GM12878 (cell line): Measurements from ENCODE around the gene FBXL7. TPM values are rescaled to one million over a fixed set of nuclear protein-coding genes. Genes with fewer than 3 reads are reported as not detected.

Source experiments
- ATAC-seq: fragments of 200-7000 bp; cut with Tn5 transposase; 3 replicates; pipeline ENCODE4 v1.9.1; 2020; ENCODE audit warnings: mild to moderate bottlenecking, moderate library complexity
- BruUV-seq: library from RNA; stranded (reverse); fragments of 400-500 nt; replicated peaks from 2 replicates; lab custom pipeline; 2021; lab: Mats Ljungman, UMichigan
- CTCF ChIA-PET: fragments of 300-600 bp; sonication (Branson Sonifier 250); formaldehyde crosslinking; extraction: SDS; loops from one replicate; lab custom pipeline; 2021; ENCODE audit warnings: inconsistent platforms; lab: Yijun Ruan, JAX
- POLR2A ChIA-PET: fragments of 350-600 bp; formaldehyde crosslinking; extraction: SDS; loops from one replicate; lab custom pipeline; 2021; ENCODE audit warnings: inconsistent platforms; lab: Charles Lee
- RAD21 ChIA-PET: fragments of 300-600 bp; sonication (Branson Sonifier 250); formaldehyde crosslinking; loops from one replicate; lab custom pipeline; 2023; ENCODE audit warnings: antibody characterized with exemption; ENCODE audit not compliant: unreplicated experiment; lab: Charles Lee
- SMC1A ChIA-PET: fragments of 300-600 bp; sonication (Branson Sonifier 250); formaldehyde crosslinking; loops from one replicate; lab custom pipeline; 2023; ENCODE audit not compliant: unreplicated experiment, uncharacterized antibody; lab: Charles Lee
- DNase-seq: peaks from one replicate; pipeline ENCODE4 v3.0.0-alpha.2; 2011; ENCODE audit warnings: low read depth, low spot score
- FAIRE-seq: peaks from 3 replicates; lab custom pipeline; 2011; peaks lifted over from hg19 to GRCh38; lab: Jason Lieb, UNC
- H2AFZ ChIP-seq: 2 replicates; pipeline ENCODE4 v1.6.0; 2011; ENCODE audit warnings: low read depth, low read length, control low read depth; ENCODE audit not compliant: control insufficient read depth
- H3K27ac ChIP-seq: 2 replicates; pipeline ENCODE4 v1.5.1; 2011; ENCODE audit warnings: control low read depth; ENCODE audit not compliant: control insufficient read depth, insufficient read depth
- H3K27me3 ChIP-seq, 2 experiments: replicated peaks in 1 of 2; 2 replicates each; pipeline versions ENCODE4 v1.6.0 to v1.6.1; 2011; ENCODE audit warnings: low read length in 1 of 2; ENCODE audit not compliant: control insufficient read depth in 2 of 2, insufficient read depth in 2 of 2
- H3K36me3 ChIP-seq, 2 experiments: 2 replicates each; pipeline ENCODE4 v1.5.1; 2011; ENCODE audit warnings: low read length in 1 of 2; ENCODE audit not compliant: control insufficient read depth in 2 of 2, insufficient read depth in 2 of 2
- H3K4me1 ChIP-seq: 2 replicates; pipeline ENCODE4 v1.6.1; 2011; ENCODE audit warnings: mild to moderate bottlenecking, low read length, moderate library complexity, mixed read lengths; ENCODE audit not compliant: control insufficient read depth, insufficient read depth
- H3K4me2 ChIP-seq: 2 replicates; pipeline ENCODE4 v1.6.0; 2011; ENCODE audit warnings: control low read depth; ENCODE audit not compliant: control insufficient read depth, insufficient read depth
- H3K4me3 ChIP-seq: fragments of 200-600 bp; sonication (generic); 2 replicates; pipeline ENCODE4 v1.5.1; 2016
- H3K79me2 ChIP-seq: 2 replicates; pipeline ENCODE4 v1.6.0; 2011; ENCODE audit warnings: low read length; ENCODE audit not compliant: control insufficient read depth, insufficient read depth
- H3K9ac ChIP-seq: 2 replicates; pipeline ENCODE4 v1.8.0; 2011; ENCODE audit warnings: low read length, control low read depth, mixed read lengths; ENCODE audit not compliant: control insufficient read depth, insufficient read depth
- H3K9me3 ChIP-seq: replicated peaks from 3 replicates; pipeline ENCODE4 v1.5.1; 2011; ENCODE audit warnings: mild to moderate bottlenecking, low read length; ENCODE audit not compliant: control insufficient read depth, insufficient read depth
- H4K20me1 ChIP-seq: 2 replicates; pipeline ENCODE4 v1.6.0; 2011; ENCODE audit not compliant: control insufficient read depth, insufficient read depth
- ATF2 ChIP-seq: IDR thresholded peaks from 2 replicates; pipeline ENCODE4 v1.6.1; 2012; ENCODE audit warnings: low read length, inconsistent platforms
- BACH1 ChIP-seq: fragments of 450-650 bp; IDR thresholded peaks from 2 replicates; pipeline ENCODE4 v1.6.1; 2017; ENCODE audit warnings: mild to moderate bottlenecking, borderline replicate concordance
- CREB1 ChIP-seq: IDR thresholded peaks from 2 replicates; pipeline ENCODE4 v1.6.1; 2012; ENCODE audit warnings: low read depth, mild to moderate bottlenecking, inconsistent platforms
- EED ChIP-seq: sonication (generic); IDR thresholded peaks from 2 replicates; pipeline ENCODE4 v1.6.1; 2016; ENCODE audit warnings: antibody characterized with exemption, low read depth
- GATAD2B ChIP-seq: fragments of 450-650 bp; conservative IDR thresholded peaks from 2 replicates; pipeline ENCODE4 v1.6.1; 2017; ENCODE audit warnings: low read depth, mild to moderate bottlenecking, moderate library complexity
- IKZF1 ChIP-seq: fragments of 450-650 bp; conservative IDR thresholded peaks from 2 replicates; pipeline ENCODE4 v1.6.1; 2017; ENCODE audit warnings: antibody characterized with exemption, mild to moderate bottlenecking
- IRF5 ChIP-seq: fragments of 450-650 bp; IDR thresholded peaks from 2 replicates; pipeline ENCODE4 v1.6.1; 2017; ENCODE audit warnings: borderline replicate concordance
- JUNB ChIP-seq: IDR thresholded peaks from 2 replicates; pipeline ENCODE4 v1.6.1; 2016; ENCODE audit warnings: antibody characterized with exemption, mild to moderate bottlenecking
- JUND ChIP-seq: IDR thresholded peaks from 2 replicates; pipeline ENCODE4 v1.6.1; 2012; ENCODE audit warnings: low read depth, mild to moderate bottlenecking, low read length, improper control_type of control experiment, moderate library complexity
- KLF5 ChIP-seq: fragments of 450-650 bp; IDR thresholded peaks from 2 replicates; pipeline ENCODE4 v1.6.1; 2014; ENCODE audit warnings: mild to moderate bottlenecking; ENCODE audit not compliant: partially characterized antibody
- LARP7 ChIP-seq: fragments of 450-650 bp; IDR thresholded peaks from 2 replicates; pipeline ENCODE4 v1.6.1; 2017; ENCODE audit warnings: mild to moderate bottlenecking
- MEF2A ChIP-seq: IDR thresholded peaks from 2 replicates; pipeline ENCODE4 v1.6.1; 2011; ENCODE audit warnings: low read depth, mild to moderate bottlenecking, low read length, moderate library complexity; ENCODE audit not compliant: insufficient read depth
- MYB ChIP-seq: fragments of 150-350 bp; IDR thresholded peaks from 2 replicates; pipeline ENCODE4 v1.6.1; 2014; ENCODE audit warnings: mild to moderate bottlenecking, low read depth, low read length, borderline replicate concordance
- NBN ChIP-seq: fragments of 450-650 bp; IDR thresholded peaks from 2 replicates; pipeline ENCODE4 v1.6.1; 2016
- RELA ChIP-seq: fragments of 450-650 bp; IDR thresholded peaks from 2 replicates; pipeline ENCODE4 v1.8.0; 2014; ENCODE audit warnings: borderline replicate concordance; ENCODE audit not compliant: partially characterized antibody
- SMAD5 ChIP-seq: IDR thresholded peaks from 2 replicates; pipeline ENCODE4 v1.6.1; 2016; ENCODE audit warnings: antibody characterized with exemption, low read depth
- YBX1 ChIP-seq: fragments of 450-650 bp; IDR thresholded peaks from 2 replicates; pipeline ENCODE4 v1.6.1; 2016; ENCODE audit warnings: antibody characterized with exemption
- WGBS: methylation state at CpG from one replicate; pipeline ENCODE4 v1.1.6; 2016; ENCODE audit warnings: low lambda C conversion rate; ENCODE audit not compliant: insufficient replicate concordance, insufficient coverage; ENCODE audit errors: missing lambda C conversion rate; 5-methylcytosine and 5-hydroxymethylcytosine counted together
- in situ Hi-C: fragments of 300-500 bp; cut with MboI; formaldehyde crosslinking; loops from 9 replicates; pipeline ENCODE4 v1.14.3; 2018; ENCODE audit warnings: mixed read lengths
- intact Hi-C: fragments of 100-400 bp; cut with micrococcal nuclease; formaldehyde crosslinking; loops from one replicate; pipeline ENCODE4 v1.14.2; 2022; ENCODE audit not compliant: unreplicated experiment
- polyA plus RNA-seq, 11 experiments: library from polyadenylated mRNA; depleted of rRNA in 4 of 11; unstranded in 6 of 11; stranded (reverse) in 5 of 11; fragments of >200 nt; fragmentation: Nextera tagmentation in 4 of 11; fragmentation: Illumina TruSeq in 1 of 11; extraction: Ambion mirVana in 4 of 11; extraction: Trizol in 1 of 11; gene quantifications; 1 replicate in 1 of 11; 2 replicates in 10 of 11; pipeline versions ENCODE4 v1.2.1 to v1.2.3, GENCODE V29; 2011 to 2016; ENCODE audit warnings: inconsistent platforms in 2 of 11, missing spikeins in 2 of 11, low read depth in 1 of 11
- total RNA-seq, 4 experiments: library from RNA; depleted of rRNA in 3 of 4; stranded (reverse); fragments of >200 nt in 3 of 4; fragmentation: Illumina TruSeq in 1 of 4; extraction: Trizol in 1 of 4; gene quantifications; 2 replicates each; pipeline versions ENCODE4 v1.2.1 to v1.2.3, GENCODE V29; 2013 to 2021
- TF ChIP-seq, protein P1 (sequence below): IDR thresholded peaks from 2 replicates; pipeline ENCODE4 v1.6.1; 2011; ENCODE audit warnings: mild to moderate bottlenecking, low read depth, low read length, moderate library complexity; ENCODE audit not compliant: insufficient replicate concordance

FBXL7 gene
- total and polyA plus RNA-seq, 10 of the 15 experiments (the other 5 are each of a cell fraction or from before 2014, with no cell fraction given), result 0.03 to 0.44 (median 0.16) TPM

DNA sequence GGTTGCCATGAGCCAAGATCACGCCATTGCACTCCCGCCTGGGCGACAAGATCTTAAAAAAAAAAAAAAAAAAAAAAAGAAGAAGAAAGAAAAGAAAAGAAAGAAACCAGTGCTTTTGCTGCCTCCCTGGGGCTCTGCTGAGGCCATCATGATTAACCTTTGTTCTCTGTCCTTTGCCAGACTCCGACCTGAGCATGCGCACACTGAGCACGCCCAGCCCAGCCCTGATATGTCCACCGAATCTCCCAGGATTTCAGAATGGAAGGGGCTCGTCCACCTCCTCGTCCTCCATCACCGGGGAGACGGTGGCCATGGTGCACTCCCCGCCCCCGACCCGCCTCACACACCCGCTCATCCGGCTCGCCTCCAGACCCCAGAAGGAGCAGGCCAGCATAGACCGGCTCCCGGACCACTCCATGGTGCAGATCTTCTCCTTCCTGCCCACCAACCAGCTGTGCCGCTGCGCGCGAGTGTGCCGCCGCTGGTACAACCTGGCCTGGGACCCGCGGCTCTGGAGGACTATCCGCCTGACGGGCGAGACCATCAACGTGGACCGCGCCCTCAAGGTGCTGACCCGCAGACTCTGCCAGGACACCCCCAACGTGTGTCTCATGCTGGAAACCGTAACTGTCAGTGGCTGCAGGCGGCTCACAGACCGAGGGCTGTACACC lies 427.9 kb downstream of the FBXL7 start:
- ChIA-PET POLR2A (no interaction called here), CTCF (no interaction called here), RAD21 (no interaction called here), SMC1A (no interaction called here)
- no peak for FAIRE-seq
- 74% methylated on average over 36 of the region's 38 CpGs for WGBS
- no peak for DNase-seq
- H3K9me3 ChIP-seq, result no peaks in the 10 kb centered on the region
- H3K36me3 ChIP-seq, result no peaks in the 10 kb centered on the region
- intact Hi-C loops, result no loop called here
- H4K20me1 ChIP-seq, result no peaks in the 10 kb centered on the region
- ATAC-seq, result no peak
- no peak overlapping the region for H3K4me2 ChIP-seq
- in situ Hi-C loops, result no loop called here
- BruUV-seq, result no TSS peak
- no peak overlapping the region for H3K27ac ChIP-seq
- H3K4me1 ChIP-seq, result no peaks in the 10 kb centered on the region
- H3K4me3 ChIP-seq, result no peak overlapping the region
- H3K9ac ChIP-seq, result no peak overlapping the region
- TF ChIP-seq MYB (no peak), EED (no peak), IRF5 (no peak), NBN (no peak), JUNB (no peak), SMAD5 (no peak), BACH1 (no peak), YBX1 (no peak), ATF2 (no peak), MEF2A (no peak), KLF5 (no peak), CREB1 (no peak), JUND (no peak), IKZF1 (no peak), RELA (no peak), GATAD2B (no peak), LARP7 (no peak)
- TF ChIP-seq, protein P1, sequence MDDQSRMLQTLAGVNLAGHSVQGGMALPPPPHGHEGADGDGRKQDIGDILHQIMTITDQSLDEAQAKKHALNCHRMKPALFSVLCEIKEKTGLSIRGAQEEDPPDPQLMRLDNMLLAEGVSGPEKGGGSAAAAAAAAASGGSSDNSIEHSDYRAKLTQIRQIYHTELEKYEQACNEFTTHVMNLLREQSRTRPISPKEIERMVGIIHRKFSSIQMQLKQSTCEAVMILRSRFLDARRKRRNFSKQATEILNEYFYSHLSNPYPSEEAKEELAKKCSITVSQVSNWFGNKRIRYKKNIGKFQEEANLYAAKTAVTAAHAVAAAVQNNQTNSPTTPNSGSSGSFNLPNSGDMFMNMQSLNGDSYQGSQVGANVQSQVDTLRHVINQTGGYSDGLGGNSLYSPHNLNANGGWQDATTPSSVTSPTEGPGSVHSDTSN, result no peak
- H2AFZ ChIP-seq, result no peak overlapping the region
- H3K27me3 ChIP-seq, result no peaks in the 10 kb centered on the region
- no peaks in the 10 kb centered on the region for H3K79me2 ChIP-seq
